Gastrocnemius medialis (tissue), 4 donors: ENCODE measurements around the gene NRXN2.

Experiments
- POLR2A ChIP-seq, 2 donors: fragments of 450-650 bp; IDR thresholded peaks; one replicate each; pipeline ENCODE4 v1.6.1; 2017; ENCODE audit warnings: antibody characterized with exemption in 2 of 2, mild to moderate bottlenecking in 2 of 2, moderate library complexity in 2 of 2
- TF ChIP-seq, protein P1 (sequence below), 5 experiments: fragments of 450-650 bp in 3 of 5; fragments of 200-600 bp in 2 of 5; sonication (generic) in 2 of 5; IDR thresholded peaks in 4 of 5; conservative IDR thresholded peaks in 1 of 5; 1 replicate in 4 of 5; 2 replicates in 1 of 5; pipeline ENCODE4 v1.5.1; 2016 to 2019; ENCODE audit warnings: antibody characterized with exemption in 5 of 5, mild to moderate bottlenecking in 3 of 5, moderate library complexity in 3 of 5

DNA sequence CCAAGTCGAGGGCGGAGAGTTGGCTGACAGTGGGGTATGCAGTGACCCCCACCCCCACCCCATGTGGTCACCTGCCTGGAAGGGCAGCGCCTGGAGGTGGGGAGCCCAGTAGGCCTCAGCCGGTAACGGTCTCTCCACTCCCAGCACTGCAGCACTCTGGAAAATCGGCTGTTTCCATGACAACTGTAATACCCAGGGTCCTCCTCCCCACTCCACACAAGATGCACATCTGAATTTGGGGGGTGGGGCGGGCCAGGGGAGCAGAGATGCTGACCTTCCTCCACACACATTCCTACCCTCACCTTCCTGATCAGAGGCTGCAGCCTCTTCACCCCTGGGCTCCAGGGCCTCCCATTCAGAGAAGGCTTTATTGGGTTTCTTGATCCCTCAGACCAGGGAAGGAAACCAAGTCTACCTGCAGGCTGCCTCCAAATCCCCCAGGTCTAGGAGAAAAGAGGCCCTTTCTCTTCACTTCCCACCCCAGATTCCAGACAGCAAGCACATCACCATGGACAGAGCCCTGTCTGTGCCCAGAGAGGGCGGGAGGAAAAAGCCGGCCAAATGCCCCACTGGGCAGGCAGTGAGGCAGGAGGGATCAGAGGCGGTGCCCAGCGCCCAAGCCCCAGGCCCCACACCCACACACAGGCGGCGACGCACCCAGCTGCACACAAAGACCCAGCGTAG is 85.5 kb downstream of the NRXN2 start:
- TF ChIP-seq POLR2A (IDR thresholded peaks at IDR 0.05), result no peak
- TF ChIP-seq, protein P1, sequence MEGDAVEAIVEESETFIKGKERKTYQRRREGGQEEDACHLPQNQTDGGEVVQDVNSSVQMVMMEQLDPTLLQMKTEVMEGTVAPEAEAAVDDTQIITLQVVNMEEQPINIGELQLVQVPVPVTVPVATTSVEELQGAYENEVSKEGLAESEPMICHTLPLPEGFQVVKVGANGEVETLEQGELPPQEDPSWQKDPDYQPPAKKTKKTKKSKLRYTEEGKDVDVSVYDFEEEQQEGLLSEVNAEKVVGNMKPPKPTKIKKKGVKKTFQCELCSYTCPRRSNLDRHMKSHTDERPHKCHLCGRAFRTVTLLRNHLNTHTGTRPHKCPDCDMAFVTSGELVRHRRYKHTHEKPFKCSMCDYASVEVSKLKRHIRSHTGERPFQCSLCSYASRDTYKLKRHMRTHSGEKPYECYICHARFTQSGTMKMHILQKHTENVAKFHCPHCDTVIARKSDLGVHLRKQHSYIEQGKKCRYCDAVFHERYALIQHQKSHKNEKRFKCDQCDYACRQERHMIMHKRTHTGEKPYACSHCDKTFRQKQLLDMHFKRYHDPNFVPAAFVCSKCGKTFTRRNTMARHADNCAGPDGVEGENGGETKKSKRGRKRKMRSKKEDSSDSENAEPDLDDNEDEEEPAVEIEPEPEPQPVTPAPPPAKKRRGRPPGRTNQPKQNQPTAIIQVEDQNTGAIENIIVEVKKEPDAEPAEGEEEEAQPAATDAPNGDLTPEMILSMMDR (IDR thresholded peaks at IDR 0.05 in 4 of 5, conservative IDR thresholded peaks at IDR 0.05 in 1 of 5), result no peak
